ENCODE measurements around the gene OR10A3.
"Not testable (repeated sequence)": the region's sequence is repeated elsewhere in the genome, so short reads cannot be mapped to it uniquely, and the experiment has no call there.

OR10A3 gene, protein sequence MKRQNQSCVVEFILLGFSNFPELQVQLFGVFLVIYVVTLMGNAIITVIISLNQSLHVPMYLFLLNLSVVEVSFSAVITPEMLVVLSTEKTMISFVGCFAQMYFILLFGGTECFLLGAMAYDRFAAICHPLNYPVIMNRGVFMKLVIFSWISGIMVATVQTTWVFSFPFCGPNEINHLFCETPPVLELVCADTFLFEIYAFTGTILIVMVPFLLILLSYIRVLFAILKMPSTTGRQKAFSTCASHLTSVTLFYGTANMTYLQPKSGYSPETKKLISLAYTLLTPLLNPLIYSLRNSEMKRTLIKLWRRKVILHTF

DNA sequence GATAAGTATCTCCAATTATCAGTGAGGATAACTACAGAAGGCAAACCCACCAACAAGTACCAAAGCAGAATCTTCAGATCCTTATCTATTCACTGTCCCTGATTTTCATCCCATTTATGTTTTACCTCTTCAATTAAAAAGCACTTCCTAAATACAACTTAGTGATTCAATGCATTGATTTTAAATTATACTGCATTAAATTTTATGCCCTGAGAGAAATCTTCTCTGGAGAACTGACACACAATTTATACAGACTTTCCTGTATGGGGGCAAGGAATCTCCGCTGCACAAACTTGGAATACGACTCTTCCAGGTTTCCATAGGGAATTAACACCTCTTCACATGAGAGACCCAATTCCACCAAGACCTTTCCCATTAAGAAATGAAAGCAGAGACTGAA lies at the start of gene OR10A3:
TSS of gene OR10A3 (minus strand) at position 101 of the 400 bp plus-strand sequence. CDS start 2,188 bp downstream, outside the sequence.
- DNase-seq (ENCODE audit: low spot score), result no peak

DNA sequence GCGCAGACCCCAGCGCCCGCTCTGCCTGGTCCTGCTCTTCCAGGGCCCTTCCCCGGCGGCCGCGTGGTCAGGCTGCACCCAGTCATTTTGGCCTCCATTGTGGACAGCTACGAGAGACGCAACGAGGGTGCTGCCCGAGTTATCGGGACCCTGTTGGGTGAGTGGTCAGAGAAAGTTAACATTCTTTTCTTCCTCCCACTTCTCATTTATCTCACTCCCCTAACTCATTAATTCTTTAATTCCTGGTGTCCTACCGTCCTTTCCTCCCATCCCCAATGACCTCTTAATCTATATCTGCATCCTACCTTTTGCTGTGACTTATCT lies 46.0 kb upstream of the OR10A3 start:
- DNase-seq (ENCODE audit: low spot score), result not testable (repeated sequence)

DNA sequence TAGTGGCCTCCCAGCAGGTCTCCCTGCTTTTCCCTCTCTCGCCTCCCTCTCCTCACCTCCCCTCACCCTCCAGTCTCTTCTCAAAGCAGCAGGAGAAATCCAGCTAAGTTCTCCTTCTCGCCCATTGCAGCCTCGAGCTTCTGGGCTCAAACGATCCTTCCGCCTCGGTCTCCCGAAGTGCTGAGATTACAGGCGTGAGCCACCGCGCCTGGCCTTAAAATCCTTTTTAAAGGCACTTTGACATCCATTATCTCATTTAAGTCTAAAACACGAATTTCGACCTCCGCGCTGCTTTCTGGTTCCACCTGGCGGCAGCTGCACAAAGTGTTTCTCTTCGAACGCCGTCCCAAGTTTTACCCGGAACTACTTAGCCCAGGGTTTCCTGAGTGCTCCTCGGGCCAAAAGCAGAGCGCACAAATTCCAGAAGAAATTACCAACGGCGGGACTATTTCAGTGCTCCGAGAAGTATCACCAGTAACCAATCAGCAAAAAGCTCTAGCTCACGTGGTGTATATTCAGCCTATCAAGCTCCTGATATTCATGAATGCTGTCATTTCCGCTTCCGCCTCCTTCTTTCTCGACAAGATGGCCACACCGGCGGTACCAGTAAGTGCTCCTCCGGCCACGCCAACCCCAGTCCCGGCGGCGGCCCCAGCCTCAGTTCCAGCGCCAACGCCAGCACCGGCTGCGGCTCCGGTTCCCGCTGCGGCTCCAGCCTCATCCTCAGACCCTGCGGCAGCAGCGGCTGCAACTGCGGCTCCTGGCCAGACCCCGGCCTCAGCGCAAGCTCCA lies 45.5 kb upstream of the OR10A3 start, which contains the start of gene EIF3F:
TSS of gene EIF3F (plus strand) at position 570 of the 792 bp plus-strand sequence. CDS start at position 586, 16 bp downstream.
- peak; percentile 93 for DNase-seq (ENCODE audit: low spot score)

DNA sequence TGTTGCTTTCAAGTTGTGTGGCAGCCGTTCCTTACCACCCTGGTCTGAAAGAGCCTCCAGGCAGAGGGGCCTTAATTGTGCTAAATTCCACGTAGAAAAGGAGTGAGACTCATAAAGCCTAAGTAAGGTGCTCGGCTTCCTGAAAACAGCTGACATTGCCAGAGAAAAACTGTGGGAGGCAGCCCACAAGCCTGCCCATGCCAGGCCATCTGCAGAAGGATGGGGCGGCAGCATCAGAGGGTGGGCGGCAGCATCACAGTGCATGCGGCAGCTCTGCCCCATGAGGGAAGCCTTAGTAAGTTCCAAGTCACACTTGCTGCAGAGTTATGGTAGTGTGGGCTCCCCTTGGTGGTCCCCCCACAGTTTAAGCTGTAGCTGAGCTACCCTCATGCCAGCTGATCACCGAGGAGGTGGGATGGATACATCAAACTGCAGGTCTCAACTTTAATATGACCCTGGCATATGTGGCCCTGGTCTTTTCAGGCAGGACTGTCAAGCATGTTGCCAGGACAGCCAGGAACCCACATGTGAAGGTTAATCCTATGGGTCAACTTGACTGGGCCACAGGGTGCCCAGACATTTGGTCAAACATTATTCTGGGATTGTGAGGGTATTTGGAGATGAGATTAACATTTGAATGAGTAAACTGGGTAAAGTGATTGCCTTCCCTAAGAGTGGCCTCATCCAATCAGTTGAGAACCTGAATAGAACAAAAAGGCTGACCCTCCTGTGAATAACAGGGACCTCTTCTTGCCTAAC lies 42.5 kb upstream of the OR10A3 start:
- DNase-seq (ENCODE audit: low spot score), result no peak

DNA sequence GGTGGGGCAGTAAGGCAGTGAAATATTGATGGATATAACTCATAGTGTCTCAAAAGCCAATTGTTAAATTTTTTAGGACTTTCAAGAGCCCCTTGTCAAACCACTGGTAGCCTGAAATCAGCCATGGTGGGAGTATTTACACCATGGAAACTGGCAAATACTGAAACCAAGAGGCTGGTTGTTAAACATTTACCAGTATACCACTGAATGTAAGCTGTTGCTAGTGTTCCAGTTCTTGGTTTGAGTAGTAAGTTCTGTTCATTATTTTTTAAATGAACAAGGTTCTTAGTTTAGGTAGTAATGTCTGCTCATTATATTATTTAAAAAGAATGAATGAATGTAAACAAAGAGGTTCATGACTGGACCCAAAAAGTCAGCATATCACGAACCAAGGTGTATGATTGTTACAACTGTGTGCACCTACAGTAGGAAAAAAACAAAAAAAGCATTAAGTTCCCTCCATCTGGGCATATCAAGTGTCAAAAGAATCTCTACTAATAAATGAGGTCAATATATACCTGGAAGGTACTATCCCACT lies 41.1 kb upstream of the OR10A3 start:
- no peak for DNase-seq (ENCODE audit: low spot score)

DNA sequence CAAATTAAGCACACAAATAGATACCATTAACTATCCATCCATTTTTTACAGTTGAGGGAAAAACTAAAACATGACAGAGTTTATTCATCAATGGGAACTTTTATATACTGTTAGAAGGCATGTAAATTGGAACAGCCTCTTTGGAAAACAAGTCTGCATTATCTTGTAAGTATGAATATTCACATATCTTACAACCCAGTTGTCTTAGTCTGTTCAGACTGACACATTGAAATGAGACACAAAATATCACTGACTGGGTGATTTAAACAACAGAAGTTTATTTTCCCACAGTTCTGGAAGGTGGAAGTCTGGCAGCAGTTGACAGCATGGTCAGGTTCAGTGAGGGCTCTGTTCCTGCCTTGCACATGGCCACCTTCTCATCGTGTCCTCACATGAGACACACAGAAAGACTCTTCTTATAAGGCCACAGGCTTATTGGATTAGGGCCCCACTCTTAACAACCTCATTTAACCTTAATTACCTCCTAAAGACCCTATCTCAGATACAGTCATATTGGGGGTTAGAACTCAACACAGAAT lies 40.2 kb upstream of the OR10A3 start:
- DNase-seq (ENCODE audit: low spot score), result no peak

DNA sequence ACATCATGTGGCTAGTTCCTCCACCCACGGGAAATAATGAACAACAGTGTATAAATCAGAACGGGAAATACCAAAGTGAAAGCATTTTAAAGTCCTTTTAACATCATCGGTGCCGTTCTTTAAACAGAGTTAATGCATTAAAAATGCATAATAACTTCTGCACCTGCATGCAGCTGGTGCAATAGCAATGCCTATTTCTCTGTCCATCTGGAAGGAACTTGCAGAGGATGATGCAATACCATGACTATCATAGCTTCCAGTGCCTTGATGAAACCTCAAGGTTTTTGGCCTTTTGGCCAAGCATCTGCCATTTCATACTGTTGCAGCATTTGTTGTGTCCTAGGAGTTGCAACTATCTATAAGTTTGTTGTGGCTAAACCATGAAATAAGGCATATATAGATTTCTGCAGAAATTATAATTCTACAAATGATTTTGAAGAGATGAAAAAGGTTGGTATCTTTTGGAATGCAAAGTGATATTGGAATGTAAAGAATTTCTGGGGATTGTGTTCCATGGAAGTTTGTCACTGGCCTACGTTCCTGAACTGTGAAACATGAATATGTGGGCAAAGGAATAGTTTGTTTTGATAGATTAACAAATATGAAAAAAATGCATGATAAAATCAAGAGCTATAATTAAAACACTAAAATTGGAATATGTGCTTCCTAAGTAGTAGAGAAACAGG lies 35.9 kb upstream of the OR10A3 start:
- DNase-seq (ENCODE audit: low spot score), result no peak

DNA sequence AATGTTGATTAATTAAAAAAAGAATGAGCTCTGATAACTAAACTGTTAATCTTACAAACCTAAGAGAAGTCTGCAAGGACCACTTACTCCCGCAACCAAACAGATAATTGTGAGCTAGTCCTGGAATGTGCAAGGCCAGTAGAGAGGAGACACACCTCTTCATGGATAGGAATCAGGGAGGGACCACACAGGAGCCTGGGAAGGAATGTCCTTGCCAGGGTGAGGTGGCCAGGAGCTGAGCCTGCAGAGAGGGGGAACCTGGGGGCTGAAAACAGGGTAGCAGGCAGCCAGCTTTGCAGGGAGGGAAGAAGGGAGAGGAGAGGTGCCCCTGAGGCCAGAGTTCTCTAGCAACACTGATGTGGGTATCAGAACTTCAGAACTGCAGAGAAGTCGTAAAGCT lies 33.2 kb upstream of the OR10A3 start:
- DNase-seq (ENCODE audit: low spot score), result no peak

DNA sequence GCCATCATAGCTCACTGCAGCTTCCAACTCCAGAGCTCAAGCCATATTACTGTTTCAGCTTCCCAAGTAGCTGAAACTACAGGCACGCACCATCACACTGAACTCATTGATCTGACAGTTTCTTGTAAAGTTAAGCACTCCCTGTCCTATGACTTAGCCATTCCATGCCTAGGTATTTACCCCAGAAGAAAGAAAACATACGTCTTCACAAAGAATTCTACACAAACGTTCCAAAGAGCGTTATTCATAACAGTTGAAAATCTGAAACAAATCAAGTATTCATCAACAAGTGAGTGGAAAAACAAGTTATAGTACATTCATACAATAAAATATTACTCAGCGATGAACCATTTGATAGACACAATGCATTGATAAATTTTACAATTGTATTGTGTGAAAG lies 31.5 kb upstream of the OR10A3 start:
- no peak for DNase-seq (ENCODE audit: low spot score)

DNA sequence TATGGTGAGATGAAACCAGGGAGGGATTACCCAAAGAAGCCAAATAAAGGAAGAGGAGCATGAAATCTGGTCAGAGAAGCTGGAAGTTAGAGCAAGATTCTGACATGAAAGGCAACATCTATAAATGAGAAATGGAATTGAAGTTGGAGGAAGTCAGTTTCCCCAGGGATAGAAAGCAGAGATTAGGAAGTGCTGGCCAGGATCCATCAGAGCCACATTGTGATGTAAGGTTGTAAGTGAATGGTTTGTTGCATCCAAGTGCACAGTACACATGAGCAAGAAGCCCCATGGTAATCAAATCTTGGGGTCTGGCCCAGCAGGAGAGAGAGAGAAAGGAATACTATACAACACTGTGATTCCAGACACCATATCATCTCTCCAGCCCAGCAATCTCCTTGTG lies 30.3 kb upstream of the OR10A3 start:
- no peak for DNase-seq (ENCODE audit: low spot score)

DNA sequence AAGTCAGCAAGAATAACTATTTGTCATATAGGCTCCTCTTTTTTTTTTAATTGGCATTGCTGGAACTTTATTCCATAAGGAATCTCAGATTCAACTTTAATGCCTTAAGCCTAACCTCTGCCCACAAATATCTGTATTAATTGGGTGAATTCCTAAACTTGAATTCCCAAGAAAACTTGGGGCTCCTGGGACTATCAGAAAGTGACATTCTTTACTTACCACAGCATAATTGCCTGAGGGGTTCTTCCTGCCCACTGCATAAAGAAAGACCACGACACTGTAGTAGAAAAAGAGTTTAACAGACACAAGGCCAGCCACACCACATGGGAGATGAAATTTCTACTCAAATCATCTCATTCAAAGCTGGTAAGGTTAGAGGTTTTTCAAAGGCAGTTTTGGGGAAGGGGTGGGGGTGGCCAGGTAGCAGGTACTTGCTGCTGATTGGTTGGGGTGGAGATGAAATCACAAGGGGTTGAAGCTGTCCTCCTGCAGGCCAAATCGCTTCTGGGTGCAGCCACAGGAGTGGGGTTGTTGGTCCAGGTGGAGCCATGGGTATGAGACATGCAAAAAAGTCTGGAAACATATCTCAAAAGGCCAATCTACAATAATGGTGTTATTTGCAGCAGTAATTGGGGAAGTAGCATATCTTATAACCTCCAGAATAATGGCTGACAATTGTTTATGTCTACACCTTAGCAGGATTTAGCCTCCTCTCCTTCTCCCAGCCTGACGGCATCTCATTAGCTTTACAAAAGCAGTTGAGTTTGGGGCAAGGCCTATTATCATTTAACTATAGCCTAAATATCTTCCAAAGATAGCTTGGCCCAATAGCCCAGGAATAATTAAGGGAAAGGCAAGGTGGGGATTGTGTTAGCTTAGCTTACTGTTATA lies 28.5 kb upstream of the OR10A3 start:
- DNase-seq (ENCODE audit: low spot score), result no peak

DNA sequence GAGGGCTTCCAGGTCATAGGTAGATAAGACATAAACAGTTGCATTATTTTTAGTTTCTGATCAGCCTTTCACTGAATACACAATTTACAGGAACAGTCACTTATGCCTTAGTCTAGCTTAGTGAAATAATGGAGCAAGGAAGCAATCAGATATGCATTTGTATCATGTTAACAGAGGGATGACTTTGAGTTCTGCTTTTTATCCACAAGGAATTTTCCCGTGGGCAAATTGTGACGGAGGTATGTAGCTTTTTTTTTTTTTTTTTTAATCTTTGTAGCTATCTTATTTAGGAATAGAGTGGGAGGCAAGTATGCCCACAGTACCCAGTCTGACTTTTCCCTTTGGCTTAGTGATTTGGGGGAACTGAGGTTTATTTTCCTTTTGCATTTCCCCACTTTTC lies 27.2 kb upstream of the OR10A3 start:
- no peak for DNase-seq (ENCODE audit: low spot score)

DNA sequence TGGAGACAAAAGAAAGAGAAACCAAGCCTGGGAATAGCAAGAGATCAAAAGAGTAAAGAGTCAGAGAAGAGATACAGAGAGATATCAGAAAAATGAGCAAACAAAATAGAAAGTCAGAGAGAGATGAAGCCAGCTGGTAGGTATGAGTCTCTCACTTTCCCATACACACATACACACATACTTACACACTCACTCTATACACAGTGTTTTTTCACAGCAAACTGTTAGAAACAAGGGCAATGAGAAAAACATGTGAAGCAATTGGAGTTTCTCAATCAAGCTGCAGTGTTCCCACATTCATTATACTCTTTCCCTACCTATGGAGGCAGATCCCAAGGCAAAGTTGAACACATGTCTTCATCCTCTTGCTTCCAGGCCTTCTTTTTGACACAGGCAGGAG lies 26.3 kb upstream of the OR10A3 start:
- DNase-seq (ENCODE audit: low spot score), result no peak

DNA sequence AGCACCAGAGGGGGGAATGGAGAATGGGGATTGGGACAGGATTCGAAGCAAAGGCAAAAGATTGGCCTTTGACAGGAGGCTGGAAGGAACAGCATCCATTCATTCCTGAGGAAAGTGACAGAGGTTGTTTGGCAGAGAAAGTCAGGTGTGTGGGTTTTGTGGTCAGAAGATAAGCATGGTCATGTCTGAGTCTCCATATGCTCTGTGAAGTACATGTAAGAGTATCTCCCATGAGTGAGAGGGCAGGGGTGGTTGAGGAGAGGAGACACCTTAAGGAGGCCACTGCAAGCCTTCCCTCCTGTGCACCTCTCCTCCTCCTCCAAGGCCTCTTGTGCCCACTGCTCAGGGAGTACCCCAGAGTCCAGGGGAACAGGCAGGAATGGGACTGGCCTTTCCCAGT lies 25.6 kb upstream of the OR10A3 start:
- DNase-seq (ENCODE audit: low spot score), result no peak

DNA sequence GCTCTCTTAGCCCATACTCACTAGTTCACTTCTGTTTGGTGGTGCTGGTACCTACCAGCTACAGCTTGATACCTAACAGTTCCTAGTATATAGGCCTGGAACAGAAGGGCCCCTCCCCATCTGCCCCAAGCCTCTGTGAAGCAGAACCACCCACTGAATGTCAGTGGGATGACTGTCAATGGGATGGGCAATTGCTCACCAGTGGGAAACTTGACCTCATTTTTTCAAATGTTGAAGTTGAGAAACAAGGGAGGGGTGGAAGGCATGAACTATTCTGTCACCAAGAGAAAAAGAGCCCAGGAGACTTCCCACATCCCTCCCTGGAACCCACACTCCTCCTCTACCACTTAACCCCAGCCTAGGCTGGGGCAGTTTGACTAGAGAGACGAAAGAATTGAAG lies 23.9 kb upstream of the OR10A3 start, which contains the start of gene NLRP10:
TSS of gene NLRP10 (minus strand) at position 62 of the 400 bp plus-strand sequence. CDS start 1,952 bp downstream, outside the sequence.
- no peak for DNase-seq (ENCODE audit: low spot score)

DNA sequence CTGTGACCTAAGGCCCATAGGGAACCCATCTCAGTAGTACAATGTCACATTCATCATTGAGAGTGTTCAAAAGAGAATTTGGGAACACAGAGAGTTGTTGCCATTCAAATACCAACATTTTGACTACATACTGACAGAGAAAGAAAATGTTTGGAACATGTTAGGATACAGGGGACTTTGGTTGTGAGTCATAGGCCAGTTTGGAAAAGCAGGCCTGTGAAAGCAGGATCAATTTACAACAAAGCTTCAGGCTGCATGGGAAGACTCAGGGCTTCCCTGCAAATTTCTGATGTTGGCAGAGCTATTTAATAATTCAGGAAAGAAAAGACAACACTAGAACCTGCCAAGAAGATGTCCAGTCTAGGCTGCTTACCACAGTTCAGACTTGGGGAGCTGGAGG lies 23.4 kb upstream of the OR10A3 start:
- no peak for DNase-seq (ENCODE audit: low spot score)

DNA sequence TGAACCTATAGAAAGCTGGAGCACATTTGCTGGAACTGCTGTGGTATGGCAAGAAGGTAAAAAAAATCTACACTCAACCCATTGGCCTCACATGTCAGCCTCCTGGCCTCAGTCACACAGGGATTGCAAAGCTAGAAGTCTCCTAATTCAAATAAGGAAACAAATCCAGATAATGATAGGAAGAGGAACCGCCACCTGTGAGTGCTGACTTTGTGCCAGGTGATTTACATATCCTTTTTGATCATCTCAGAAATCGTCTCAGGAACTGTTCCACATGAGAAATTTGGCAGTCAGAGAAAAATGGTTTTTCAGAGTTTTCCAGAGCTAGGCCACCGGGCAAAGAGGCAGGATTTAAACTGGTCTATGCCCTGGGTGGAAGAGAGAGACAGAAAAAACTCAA lies 22.8 kb upstream of the OR10A3 start:
- DNase-seq (ENCODE audit: low spot score), result no peak

DNA sequence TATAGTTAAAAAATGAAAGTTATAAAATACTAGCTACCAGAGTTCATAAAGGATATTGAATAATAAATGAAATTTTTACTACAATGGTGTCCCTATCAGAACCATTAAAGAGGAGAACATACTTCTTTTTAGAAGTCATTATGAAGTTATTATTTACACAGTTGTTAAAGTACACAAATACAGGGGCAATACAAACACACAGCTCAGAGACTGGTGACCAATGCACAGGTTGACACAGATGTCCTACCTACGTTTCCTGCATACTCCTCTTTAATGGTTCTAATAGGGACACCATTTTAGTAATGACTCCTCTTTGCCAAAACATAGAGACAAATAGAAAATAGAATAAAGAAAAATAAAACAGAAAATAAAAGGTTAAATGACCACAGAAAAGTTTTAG lies 13.7 kb upstream of the OR10A3 start:
- DNase-seq (ENCODE audit: low spot score), result no peak

DNA sequence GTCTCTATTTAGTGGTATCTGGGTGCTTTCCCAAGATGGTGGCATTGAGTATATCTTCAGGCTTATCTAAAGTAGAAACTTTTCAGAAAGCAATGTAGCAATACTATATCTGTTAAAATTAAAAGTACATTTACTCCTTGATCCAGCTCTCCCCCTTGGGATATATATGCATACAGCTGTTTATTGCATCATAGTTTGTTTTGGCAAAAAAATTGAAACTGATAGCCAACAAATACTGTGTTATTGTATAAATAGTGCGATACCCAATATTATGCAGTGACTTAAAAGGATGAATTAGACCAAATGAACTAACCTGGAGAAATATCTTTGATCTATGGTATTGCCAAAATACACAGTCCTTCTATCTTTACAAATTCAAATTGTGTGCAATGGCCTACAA lies 8.4 kb upstream of the OR10A3 start:
- no peak for DNase-seq (ENCODE audit: low spot score)

DNA sequence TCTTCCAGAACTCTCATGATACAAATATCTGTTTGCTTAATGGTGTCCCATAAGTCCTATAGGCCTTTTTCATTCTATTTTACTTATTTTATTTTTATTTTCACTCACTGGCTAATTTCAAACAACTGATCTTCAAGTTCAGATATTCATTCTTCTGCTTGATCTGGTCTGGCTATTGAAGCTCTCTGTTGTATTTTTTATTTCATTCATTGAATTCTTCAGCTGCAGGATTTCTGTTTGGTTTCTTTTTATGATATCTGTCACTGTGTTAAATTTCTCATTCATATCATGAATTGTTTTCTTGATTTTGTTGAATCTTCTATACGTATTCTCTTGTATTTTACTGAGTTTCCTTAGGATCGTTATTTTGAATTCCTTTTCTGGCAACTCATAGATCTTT lies 2.6 kb upstream of the OR10A3 start:
- no peak for DNase-seq (ENCODE audit: low spot score)

DNA sequence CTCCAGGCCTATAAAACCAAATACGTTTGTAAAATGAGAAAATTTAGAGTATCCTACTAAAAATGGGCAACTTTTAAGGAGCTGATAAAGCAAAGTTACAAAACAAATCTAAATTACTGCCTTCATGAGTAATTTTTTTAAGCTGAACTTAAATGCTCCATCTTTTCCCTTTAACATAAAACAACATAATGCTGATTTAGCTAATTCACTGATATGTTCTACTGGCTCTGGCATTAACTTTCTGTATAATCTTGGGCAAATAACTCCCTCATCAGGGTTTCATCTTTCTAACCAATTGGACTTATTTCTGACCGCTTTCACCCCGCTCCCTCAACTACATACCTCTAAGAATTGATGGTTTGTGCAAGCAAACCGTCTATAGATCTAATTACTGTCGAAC lies 362 bp downstream of the OR10A3 start:
- no peak for DNase-seq (ENCODE audit: low spot score)

All from HuH-7 (cell line).